ENCODE data around the gene EZH2.

EZH2 gene

DNA sequence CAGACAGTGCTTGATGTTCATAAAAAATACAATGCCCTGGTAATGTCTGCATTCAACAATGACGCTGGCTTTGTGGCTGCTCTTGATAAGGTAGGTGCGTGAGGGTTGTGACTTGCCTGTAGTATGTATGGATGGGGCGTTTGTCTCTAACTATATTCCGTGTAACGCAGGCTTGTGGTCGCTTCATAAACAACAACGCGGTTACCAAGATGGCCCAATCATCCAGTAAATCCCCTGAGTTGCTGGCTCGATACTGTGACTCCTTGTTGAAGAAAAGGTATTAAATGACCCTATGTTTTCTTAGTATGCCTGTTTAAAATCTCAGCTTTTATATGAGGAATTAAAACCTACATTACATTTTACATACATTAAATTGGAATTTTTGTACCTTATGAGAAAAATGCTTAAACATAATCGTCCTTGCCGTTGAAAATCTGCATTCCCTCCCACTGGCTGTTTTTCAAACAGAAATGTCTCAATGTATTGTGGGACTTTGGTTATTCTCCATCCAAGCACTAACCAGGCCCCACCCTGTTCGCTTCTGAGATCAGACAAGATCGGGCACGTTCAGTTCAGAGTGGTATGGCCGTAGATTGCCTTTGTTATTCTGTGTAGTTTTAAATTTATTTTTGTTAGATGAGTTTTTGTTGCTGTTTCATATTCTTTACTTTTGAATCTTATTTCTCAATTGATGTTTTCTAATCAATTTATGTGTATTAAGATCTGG is 100.1 kb downstream of the EZH2 start:
- Histone ChIP-seq H3K4me2 (ENCODE audit: low read length) (no peak overlapping the region), H3K4me3 (ENCODE audit: low read depth, low read length) (no peak overlapping the region), H3K27ac (no peak overlapping the region), H3K9me3 (ENCODE audit: control insufficient read depth, low read length) (no peaks in the 10 kb centered on the region), H2AFZ (no peak overlapping the region), H3K4me1 (no peaks in the 10 kb centered on the region), H3K9ac (no peak overlapping the region), H3K27me3 (ENCODE audit: control insufficient read depth, insufficient read depth, low read length) (no peaks in the 10 kb centered on the region), H3K36me3 (ENCODE audit: control insufficient read depth, insufficient read depth, low read length) (no peaks in the 10 kb centered on the region), H3K79me2 (no peaks in the 10 kb centered on the region)
- TF ChIP-seq, protein P1, sequence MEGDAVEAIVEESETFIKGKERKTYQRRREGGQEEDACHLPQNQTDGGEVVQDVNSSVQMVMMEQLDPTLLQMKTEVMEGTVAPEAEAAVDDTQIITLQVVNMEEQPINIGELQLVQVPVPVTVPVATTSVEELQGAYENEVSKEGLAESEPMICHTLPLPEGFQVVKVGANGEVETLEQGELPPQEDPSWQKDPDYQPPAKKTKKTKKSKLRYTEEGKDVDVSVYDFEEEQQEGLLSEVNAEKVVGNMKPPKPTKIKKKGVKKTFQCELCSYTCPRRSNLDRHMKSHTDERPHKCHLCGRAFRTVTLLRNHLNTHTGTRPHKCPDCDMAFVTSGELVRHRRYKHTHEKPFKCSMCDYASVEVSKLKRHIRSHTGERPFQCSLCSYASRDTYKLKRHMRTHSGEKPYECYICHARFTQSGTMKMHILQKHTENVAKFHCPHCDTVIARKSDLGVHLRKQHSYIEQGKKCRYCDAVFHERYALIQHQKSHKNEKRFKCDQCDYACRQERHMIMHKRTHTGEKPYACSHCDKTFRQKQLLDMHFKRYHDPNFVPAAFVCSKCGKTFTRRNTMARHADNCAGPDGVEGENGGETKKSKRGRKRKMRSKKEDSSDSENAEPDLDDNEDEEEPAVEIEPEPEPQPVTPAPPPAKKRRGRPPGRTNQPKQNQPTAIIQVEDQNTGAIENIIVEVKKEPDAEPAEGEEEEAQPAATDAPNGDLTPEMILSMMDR (IDR thresholded peaks at IDR 0.05) = no peak

DNA sequence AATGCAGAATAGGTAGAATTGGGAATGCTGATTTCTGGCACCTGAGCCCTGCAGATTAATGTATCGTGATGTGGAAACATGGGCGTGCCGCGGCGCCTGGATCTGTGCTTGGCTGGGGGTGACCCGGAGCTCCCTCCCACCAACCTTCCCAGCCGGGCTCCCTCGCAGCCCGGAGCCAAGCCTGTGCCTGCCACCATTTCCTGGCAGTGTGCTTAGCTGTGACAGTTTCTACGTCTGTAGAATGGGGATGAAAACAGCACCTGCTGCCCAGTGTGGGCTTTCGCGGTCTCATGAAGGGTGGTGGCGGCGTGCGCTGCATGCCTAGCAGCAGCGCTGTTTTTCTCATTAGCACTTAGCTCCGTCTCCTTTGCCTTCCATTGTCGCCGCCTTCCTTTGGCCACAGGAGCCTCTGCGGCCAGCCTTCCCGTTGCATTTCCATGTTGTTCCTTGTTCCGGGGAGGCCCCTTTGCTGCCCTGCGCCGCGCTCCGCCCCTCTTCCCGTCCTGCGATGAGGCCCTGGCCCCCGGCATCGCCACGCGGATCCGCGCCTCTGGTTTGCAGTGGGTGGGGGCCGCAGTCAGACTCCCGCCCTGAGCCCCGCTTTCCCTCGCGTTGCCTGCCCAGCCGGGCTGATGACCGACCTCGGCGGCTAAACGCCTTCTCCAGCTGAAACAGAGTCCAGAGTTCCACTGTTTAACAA is 101.2 kb downstream of the EZH2 start:
- Histone ChIP-seq H3K79me2 (peaks cover 4% of the 10 kb centered on the region), H2AFZ (no peak overlapping the region), H3K4me1 (no peaks in the 10 kb centered on the region), H3K9ac (no peak overlapping the region), H3K27ac (no peak overlapping the region), H3K4me2 (ENCODE audit: low read length) (no peak overlapping the region), H3K36me3 (ENCODE audit: control insufficient read depth, insufficient read depth, low read length) (no peaks in the 10 kb centered on the region), H3K4me3 (ENCODE audit: low read depth, low read length) (no peak overlapping the region), H3K9me3 (ENCODE audit: control insufficient read depth, low read length) (no peaks in the 10 kb centered on the region), H3K27me3 (ENCODE audit: control insufficient read depth, insufficient read depth, low read length) (no peaks in the 10 kb centered on the region)
- TF ChIP-seq, protein P1 (IDR thresholded peaks at IDR 0.05) = no peak

DNA sequence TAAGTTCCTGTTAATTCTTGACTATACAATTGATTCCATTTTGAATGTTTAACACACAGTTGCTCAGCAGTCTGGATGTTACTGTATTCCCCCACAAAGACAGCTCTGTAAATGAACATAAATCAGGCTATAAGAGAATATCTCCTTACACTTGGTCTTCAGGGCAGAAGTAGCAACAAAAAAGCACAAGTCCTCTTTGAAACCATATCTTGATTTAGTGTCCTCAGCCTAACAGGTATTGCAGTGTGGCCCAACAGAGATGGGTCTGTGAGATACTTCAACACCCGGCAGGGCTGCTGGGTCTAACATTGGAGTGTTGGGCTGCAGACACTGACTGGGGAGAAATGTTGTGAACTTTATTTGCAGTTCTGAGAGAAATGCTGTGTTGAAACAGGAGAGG is 109.6 kb downstream of the EZH2 start:
- H3K9ac ChIP-seq = no peak overlapping the region
- H3K4me3 ChIP-seq (ENCODE audit: low read depth, low read length) = no peak overlapping the region
- H3K27ac ChIP-seq = no peak overlapping the region
- no peak overlapping the region for H3K4me2 ChIP-seq (ENCODE audit: low read length)
- H3K36me3 ChIP-seq (ENCODE audit: control insufficient read depth, insufficient read depth, low read length) = no peaks in the 10 kb centered on the region
- H3K79me2 ChIP-seq = peaks cover 20% of the 10 kb centered on the region
- no peaks in the 10 kb centered on the region for H3K9me3 ChIP-seq (ENCODE audit: control insufficient read depth, low read length)
- no peaks in the 10 kb centered on the region for H3K4me1 ChIP-seq
- no peaks in the 10 kb centered on the region for H3K27me3 ChIP-seq (ENCODE audit: control insufficient read depth, insufficient read depth, low read length)
- H2AFZ ChIP-seq = no peak overlapping the region
- TF ChIP-seq, protein P1 (IDR thresholded peaks at IDR 0.05) = no peak

DNA sequence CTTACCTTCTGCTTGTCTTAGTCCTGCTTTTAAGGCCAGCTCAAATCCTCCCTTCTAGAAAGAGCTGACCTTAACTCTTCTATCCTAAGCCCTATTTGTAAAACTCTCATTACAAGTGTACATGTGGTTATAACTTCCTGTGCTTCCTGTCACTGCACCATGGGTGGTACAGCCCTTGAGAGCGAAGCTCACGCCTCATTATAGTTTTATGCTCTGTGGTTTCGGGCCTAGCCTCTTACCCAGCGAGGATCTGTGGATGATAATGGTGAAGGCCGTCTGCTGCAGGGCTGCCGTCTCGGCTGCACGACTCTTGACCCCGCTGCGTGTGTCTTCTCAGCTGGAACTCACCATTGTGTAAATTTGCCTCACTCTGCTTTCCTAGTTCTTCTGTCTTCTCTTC is 110.8 kb downstream of the EZH2 start:
- H3K79me2 ChIP-seq = peaks cover 17% of the 10 kb centered on the region
- no peaks in the 10 kb centered on the region for H3K36me3 ChIP-seq (ENCODE audit: control insufficient read depth, insufficient read depth, low read length)
- no peak overlapping the region for H2AFZ ChIP-seq
- H3K4me3 ChIP-seq (ENCODE audit: low read depth, low read length) = no peak overlapping the region
- TF ChIP-seq, protein P1 (IDR thresholded peaks at IDR 0.05) = no peak
- no peak overlapping the region for H3K9ac ChIP-seq
- no peak overlapping the region for H3K4me2 ChIP-seq (ENCODE audit: low read length)
- no peaks in the 10 kb centered on the region for H3K9me3 ChIP-seq (ENCODE audit: control insufficient read depth, low read length)
- no peaks in the 10 kb centered on the region for H3K27me3 ChIP-seq (ENCODE audit: control insufficient read depth, insufficient read depth, low read length)
- H3K27ac ChIP-seq = no peak overlapping the region
- no peaks in the 10 kb centered on the region for H3K4me1 ChIP-seq

All from parathyroid adenoma (tissue), 2 donors.